RWPE1 (cell line): ENCODE results near the gene PLCE1.

ENCODE experiments used
- CTCF ChIA-PET: fragments of 350-600 bp; sonication (Branson Sonifier 250); formaldehyde crosslinking; extraction: SDS; loops from one replicate; lab custom pipeline; 2021; lab: Yijun Ruan, JAX
- POLR2A ChIA-PET: fragments of 400-600 bp; formaldehyde crosslinking; extraction: SDS; loops from one replicate; lab custom pipeline; 2020; ENCODE audit warnings: antibody characterized with exemption; ENCODE audit not compliant: low non-redundant PET; lab: Yijun Ruan, JAX
- DNase-seq: peaks from one replicate; pipeline ENCODE4 v3.0.0; 2012; ENCODE audit warnings: low spot score
- H3K27ac ChIP-seq: fragments of 450-650 bp; 2 replicates; pipeline ENCODE4 v1.5.1; 2017
- CTCF ChIP-seq: fragments of 450-650 bp; conservative IDR thresholded peaks from 2 replicates; pipeline ENCODE4 v1.5.1; 2017; ENCODE audit warnings: low read depth, mild to moderate bottlenecking

The PLCE1 gene

GRCh38 chr10:94024407-94024806 lies 30.7 kb downstream of the PLCE1 start:
- ChIA-PET CTCF (no interaction called here), POLR2A (no interaction called here)
- no peak for DNase-seq
- TF ChIP-seq CTCF = no peak
- no peak overlapping the region for H3K27ac ChIP-seq

GRCh38 chr10:94025806-94026205 lies 32.1 kb downstream of the PLCE1 start:
- ChIA-PET CTCF (interaction anchor here (1.0 kb wide), 1 partner anchor 295 kb away, joined by 3 read pairs; no protein-coding TSS in a partner anchor), POLR2A (no interaction called here)
- DNase-seq = no peak
- TF ChIP-seq CTCF = no peak
- H3K27ac ChIP-seq = no peak overlapping the region

- no peak for DNase-seq
- no peak overlapping the region for H3K27ac ChIP-seq
- CTCF ChIA-PET = no interaction called here
- POLR2A ChIA-PET = no interaction called here
- no peak for TF ChIP-seq CTCF
Observed at GRCh38 chr10:94027197-94027596, 33.5 kb downstream of the PLCE1 start.

GRCh38 chr10:94029955-94030354 lies 36.2 kb downstream of the PLCE1 start:
- POLR2A ChIA-PET = no interaction called here
- CTCF ChIA-PET = no interaction called here

GRCh38 chr10:94035982-94036765 lies 42.4 kb downstream of the PLCE1 start:
- ChIA-PET CTCF (no interaction called here), POLR2A (no interaction called here)
- no peak for DNase-seq
- no peak for TF ChIP-seq CTCF
- no peak overlapping the region for H3K27ac ChIP-seq

More at GRCh38 chr10:94029955-94030354, 36.2 kb downstream of the PLCE1 start:
- no peak for TF ChIP-seq CTCF
- H3K27ac ChIP-seq = no peak overlapping the region
- no peak for DNase-seq

GRCh38 chr10:94036766-94037033 lies 43.0 kb downstream of the PLCE1 start:
- DNase-seq = no peak
- TF ChIP-seq CTCF = no peak
- no peak overlapping the region for H3K27ac ChIP-seq
- POLR2A ChIA-PET = no interaction called here
- CTCF ChIA-PET = interaction anchor here (0.6 kb wide), 1 partner anchor 249 kb away, joined by 4 read pairs; no protein-coding TSS in a partner anchor
